NCI-H524 (cell line): ENCODE measurements around the gene LPIN1.

Experiments used
- DNase-seq, 2 experiments: peaks; one replicate each; lab custom pipeline; 2025; lab: John Stamatoyannopoulos, UW

Gene LPIN1

DNA sequence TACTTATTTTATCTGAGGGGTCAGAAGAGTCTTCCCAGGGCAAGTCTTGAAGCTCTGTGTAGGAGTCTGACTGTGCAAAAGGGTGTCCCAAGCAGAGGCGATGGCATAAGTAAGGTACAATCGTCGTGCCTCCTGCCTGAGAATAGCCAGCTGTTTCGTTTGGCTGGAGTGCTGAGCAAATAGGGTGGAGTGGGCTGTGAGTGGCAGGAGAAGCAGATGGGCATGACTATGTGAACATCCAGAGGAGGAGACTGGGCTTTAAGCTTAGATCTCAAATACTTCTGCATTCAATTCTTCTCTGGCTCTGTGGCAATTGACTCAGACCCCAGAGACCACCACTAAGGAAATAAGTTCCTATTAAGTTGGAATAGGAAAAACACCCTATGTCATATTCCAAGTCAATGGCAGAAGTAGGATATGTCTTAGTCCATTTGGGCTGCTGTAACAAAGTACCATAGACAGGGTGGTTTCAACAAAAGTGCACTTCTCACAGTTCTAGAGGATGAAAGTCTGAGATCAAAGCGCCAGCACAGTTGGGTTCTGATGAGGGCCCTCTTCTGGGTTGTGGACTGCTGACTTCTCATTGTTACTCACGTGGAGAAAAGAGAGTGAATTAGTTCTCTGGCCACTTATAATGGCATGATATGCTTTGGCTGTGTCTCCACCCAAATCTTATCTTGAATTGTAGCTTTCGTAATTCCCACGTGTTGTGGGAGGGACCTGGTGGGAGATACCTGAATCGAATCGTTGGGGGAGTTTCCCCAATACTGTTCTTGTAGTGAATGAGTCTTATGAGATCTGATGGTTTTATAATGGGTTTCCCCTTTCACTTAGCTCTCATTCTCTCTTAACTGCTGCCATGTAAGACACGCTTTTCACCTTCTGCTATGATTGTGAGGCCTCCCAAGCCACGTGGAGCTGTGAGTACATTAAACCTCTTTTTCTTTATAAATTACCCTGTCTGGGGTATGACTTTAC is 120.2 kb downstream of the LPIN1 start:
- peak; percentile 77 to 93 for DNase-seq

GRCh38 chr2:11867926-11868325 is 121.5 kb downstream of the LPIN1 start:
- DNase-seq = no peak

- DNase-seq = no peak
Measured at GRCh38 chr2:11869391-11869991, 123.1 kb downstream of the LPIN1 start.

GRCh38 chr2:11870064-11870463 is 123.6 kb downstream of the LPIN1 start:
- DNase-seq = no peak

DNA sequence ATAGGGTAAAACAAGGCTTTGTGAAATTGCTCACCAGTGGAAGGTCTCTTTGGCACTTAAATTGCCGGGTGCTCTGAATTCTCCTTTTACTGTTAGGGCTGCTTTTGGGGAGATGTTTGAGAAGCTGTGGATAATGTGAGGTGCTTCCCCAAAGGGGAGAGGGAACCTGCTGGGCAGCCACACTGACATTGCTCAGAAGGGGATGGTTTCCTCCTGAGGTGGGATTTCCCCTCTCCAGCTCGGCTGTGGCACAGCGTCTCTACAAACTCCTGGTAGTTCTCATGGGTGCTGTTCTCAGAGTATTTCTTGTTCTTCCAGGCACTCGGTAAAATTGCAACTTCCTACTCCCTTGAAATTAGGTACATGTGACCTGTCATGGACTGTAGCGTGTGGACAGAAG is 124.2 kb downstream of the LPIN1 start:
- no peak for DNase-seq

- no peak for DNase-seq
Measured at GRCh38 chr2:11871421-11871820, 125.0 kb downstream of the LPIN1 start.

DNA sequence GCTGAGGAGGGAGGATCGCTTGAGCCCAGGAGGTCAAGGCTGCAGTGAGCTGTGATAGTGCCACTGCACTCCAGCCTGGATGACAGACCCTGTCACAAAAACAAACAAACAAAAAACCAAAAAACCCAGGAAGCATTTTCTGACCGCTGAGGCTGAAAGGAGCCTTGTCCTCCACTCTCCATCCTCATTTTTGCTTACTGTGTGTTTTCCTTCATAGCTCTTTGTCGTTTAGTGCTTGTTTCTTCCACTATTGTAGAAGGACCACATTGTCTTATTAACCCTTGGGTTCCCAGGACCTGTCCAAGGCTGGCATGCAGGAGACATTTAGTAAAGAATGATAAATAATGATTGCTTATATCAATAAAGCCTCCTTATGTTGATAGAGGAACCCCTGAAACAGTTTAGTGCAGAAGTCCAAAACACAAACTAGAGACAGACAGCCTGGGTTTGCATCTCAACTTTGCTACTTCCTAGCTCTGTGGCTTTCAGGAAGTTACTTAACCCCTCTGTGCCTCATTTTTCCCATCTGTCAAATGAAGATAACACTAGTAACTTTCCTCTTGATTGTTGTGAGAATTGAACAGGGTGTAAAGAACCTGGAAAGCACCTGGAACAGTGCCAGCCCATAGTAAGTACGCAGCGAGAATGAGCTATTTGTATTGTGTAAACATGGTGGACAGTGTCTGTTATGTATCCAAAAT is 126.0 kb downstream of the LPIN1 start:
- DNase-seq = no peak

GRCh38 chr2:11872948-11873269 is 126.5 kb downstream of the LPIN1 start:
- DNase-seq = no peak

DNA sequence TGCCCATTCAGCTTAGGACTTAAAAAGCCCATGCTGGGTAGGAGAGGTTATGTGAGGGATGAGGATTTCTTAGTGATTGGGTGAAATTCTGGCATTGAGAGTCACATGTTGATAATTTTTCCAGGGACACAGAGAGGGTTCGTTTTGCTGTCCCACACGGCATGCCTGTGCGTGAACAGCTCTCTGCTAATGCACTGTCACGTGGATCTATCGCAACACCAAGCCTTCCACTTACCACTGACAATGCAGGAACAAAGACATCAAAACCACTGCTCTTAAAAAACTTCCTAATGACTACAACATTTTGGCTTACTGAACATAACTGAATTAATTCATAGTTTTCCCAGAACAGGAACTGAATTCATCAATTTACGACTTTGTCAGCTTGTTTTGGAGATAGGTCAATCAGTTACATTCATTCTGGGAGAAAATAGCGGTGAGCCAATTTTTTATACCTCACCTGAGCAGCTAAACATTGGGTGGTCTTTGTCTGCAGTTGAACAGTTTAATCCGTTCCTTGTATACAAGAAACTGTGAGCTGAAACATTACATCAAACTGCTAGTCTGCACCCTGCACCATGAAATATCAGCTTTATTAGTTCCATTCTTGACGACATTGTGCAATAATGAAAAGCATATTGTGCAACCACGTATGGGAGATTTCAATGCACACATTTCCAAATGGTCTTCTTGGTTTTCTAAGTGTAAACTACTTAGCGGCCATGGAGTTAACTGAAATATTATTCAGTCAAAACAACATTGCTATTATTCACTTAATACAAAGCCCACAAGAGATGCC is 127.1 kb downstream of the LPIN1 start:
- DNase-seq = no peak

GRCh38 chr2:11874861-11875260 is 128.4 kb downstream of the LPIN1 start:
- no peak for DNase-seq

GRCh38 chr2:11875481-11875880 is 129.0 kb downstream of the LPIN1 start:
- no peak for DNase-seq

DNA sequence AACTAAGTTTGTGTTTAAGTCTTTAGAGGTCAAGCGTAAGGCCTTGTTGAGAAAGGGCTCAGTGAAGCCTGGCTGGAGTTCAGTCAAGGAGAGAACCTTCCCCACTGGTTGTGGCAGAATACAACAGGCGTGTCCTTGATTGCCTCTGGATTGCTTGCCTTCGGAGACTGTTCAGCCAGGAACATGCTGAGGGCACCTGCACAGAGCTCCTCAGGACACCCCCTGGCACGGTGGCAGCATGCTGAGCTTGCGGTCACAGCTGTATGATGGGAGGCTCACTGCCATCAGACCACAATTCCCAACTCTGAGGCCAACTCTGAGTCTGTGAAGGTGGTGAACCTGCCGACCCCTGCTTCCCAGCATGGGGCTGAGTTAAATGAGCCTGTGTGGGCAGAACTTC is 130.0 kb downstream of the LPIN1 start:
- no peak for DNase-seq

- DNase-seq = no peak
Measured at GRCh38 chr2:11876889-11877288, 130.5 kb downstream of the LPIN1 start.
